H1 (cell line): ENCODE results near the gene REC8. TPM values are rescaled to one million over a fixed set of nuclear protein-coding genes. Genes with fewer than 3 reads are reported as not detected.

ENCODE experiments used
- CTCF ChIA-PET: fragments of 300-600 bp; sonication (Branson Sonifier 250); formaldehyde crosslinking; loops from one replicate; lab custom pipeline; 2021; ENCODE audit not compliant: partially characterized antibody; lab: Charles Lee
- POLR2A ChIA-PET: fragments of 300-600 bp; sonication (Branson Sonifier 250); formaldehyde crosslinking; loops from one replicate; lab custom pipeline; 2021; ENCODE audit warnings: inconsistent platforms; ENCODE audit not compliant: partially characterized antibody; lab: Charles Lee
- DNase-seq, 2 experiments: peaks; one replicate each; pipeline versions ENCODE4 v3.0.0 to v3.0.0-alpha.2; 2010 to 2022; ENCODE audit warnings: low spot score in 2 of 2, low read depth in 1 of 2, mixed read lengths in 1 of 2
- FAIRE-seq: peaks from 2 replicates; lab custom pipeline; 2011; peaks lifted over from hg19 to GRCh38; lab: Jason Lieb, UNC
- H2AFZ ChIP-seq: 2 replicates; pipeline ENCODE4 v1.8.1; 2012; ENCODE audit warnings: low read length, inconsistent platforms
- H2AK5ac ChIP-seq: 2 replicates; pipeline ENCODE4 v1.6.1; 2013; ENCODE audit warnings: low read depth, low read length
- H2BK120ac ChIP-seq: replicated peaks from 2 replicates; pipeline ENCODE3; 2013; ENCODE audit warnings: low read depth, low read length, inconsistent platforms
- H2BK12ac ChIP-seq: 2 replicates; pipeline ENCODE4 v1.6.1; 2013; ENCODE audit warnings: low read depth, low read length
- H2BK15ac ChIP-seq: 2 replicates; pipeline ENCODE4 v1.6.1; 2013; ENCODE audit warnings: low read length
- H2BK20ac ChIP-seq: 2 replicates; pipeline ENCODE4 v1.6.1; 2013; ENCODE audit warnings: low read length
- H2BK5ac ChIP-seq: 2 replicates; pipeline ENCODE4 v1.6.1; 2013; ENCODE audit warnings: low read depth, low read length
- H3K14ac ChIP-seq: 2 replicates; pipeline ENCODE4 v1.6.1; 2013; ENCODE audit warnings: inconsistent platforms; ENCODE audit not compliant: insufficient read length
- H3K18ac ChIP-seq: 2 replicates; pipeline ENCODE4 v1.6.1; 2013; ENCODE audit warnings: low read length; ENCODE audit errors: extremely low read depth
- H3K23ac ChIP-seq: 2 replicates; pipeline ENCODE4 v1.6.1; 2013; ENCODE audit warnings: inconsistent platforms; ENCODE audit not compliant: insufficient read length
- H3K23me2 ChIP-seq: 2 replicates; pipeline ENCODE4 v1.6.1; 2013; ENCODE audit warnings: low read depth, low read length
- H3K27ac ChIP-seq: 2 replicates; pipeline ENCODE4 v1.6.1; 2011; ENCODE audit warnings: low read depth, low read length, inconsistent platforms
- H3K27me3 ChIP-seq, 4 experiments: replicated peaks in 1 of 4; 1 replicate in 1 of 4; 2 replicates in 3 of 4; pipeline versions ENCODE4 v1.6.1 to v1.8.1; 2011 to 2013; ENCODE audit warnings: low read length in 3 of 4, mild to moderate bottlenecking in 3 of 4, inconsistent platforms in 2 of 4, mixed read lengths in 2 of 4, moderate library complexity in 1 of 4; ENCODE audit not compliant: control insufficient read depth in 3 of 4, insufficient read depth in 3 of 4; ENCODE audit errors: extremely low read depth in 1 of 4
- H3K36me3 ChIP-seq, 4 experiments: 2 replicates each; pipeline versions ENCODE4 v1.6.1 to v1.8.1; 2011 to 2013; ENCODE audit warnings: mild to moderate bottlenecking in 4 of 4, low read length in 3 of 4, moderate library complexity in 2 of 4, control low read depth in 1 of 4, inconsistent platforms in 1 of 4; ENCODE audit not compliant: insufficient read depth in 4 of 4, control insufficient read depth in 2 of 4
- H3K4ac ChIP-seq: replicated peaks from 2 replicates; pipeline ENCODE3; 2013; ENCODE audit warnings: low read length, low read depth, mixed read lengths, inconsistent platforms; ENCODE audit not compliant: insufficient read length
- H3K4me1 ChIP-seq, 4 experiments: replicated peaks in 1 of 4; 1 replicate in 1 of 4; 2 replicates in 3 of 4; pipeline versions ENCODE4 v1.6.1 to v1.8.1; 2011 to 2013; ENCODE audit warnings: low read length in 3 of 4, inconsistent platforms in 2 of 4, mixed read lengths in 1 of 4; ENCODE audit not compliant: insufficient read depth in 4 of 4, control insufficient read depth in 3 of 4
- H3K4me2 ChIP-seq, 2 experiments: 2 replicates each; pipeline versions ENCODE4 v1.6.1 to v1.8.1; 2011 to 2013; ENCODE audit warnings: low read depth in 2 of 2, low read length in 2 of 2, control low read depth in 1 of 2, inconsistent platforms in 1 of 2, mild to moderate bottlenecking in 1 of 2; ENCODE audit not compliant: insufficient read depth in 1 of 2
- H3K4me3 ChIP-seq, 4 experiments: fragments of 200-600, 300-600 bp in 1 of 4; sonication (generic), shearing (Covaris generic), sonication (Bioruptor Twin) in 1 of 4; 2 replicates each; pipeline versions ENCODE4 v1.5.1 to v1.8.1; 2011 to 2016; ENCODE audit warnings: low read length in 4 of 4, low read depth in 3 of 4, control low read depth in 2 of 4, inconsistent platforms in 2 of 4, mild to moderate bottlenecking in 2 of 4, mixed read lengths in 1 of 4, moderate library complexity in 1 of 4; ENCODE audit not compliant: insufficient read depth in 2 of 4; ENCODE audit errors: extremely low read depth in 1 of 4
- H3K56ac ChIP-seq: replicated peaks from 2 replicates; pipeline ENCODE3; 2013; ENCODE audit warnings: low read depth, mild to moderate bottlenecking, mixed read lengths, low read length, inconsistent platforms; ENCODE audit not compliant: insufficient read length
- H3K79me1 ChIP-seq: 2 replicates; pipeline ENCODE4 v1.6.1; 2013; ENCODE audit warnings: low read depth, low read length, control low read depth
- H3K79me2 ChIP-seq, 2 experiments: 2 replicates each; pipeline versions ENCODE4 v1.6.1 to v1.8.1; 2012 to 2013; ENCODE audit warnings: low read length in 2 of 2, mild to moderate bottlenecking in 2 of 2, inconsistent platforms in 1 of 2; ENCODE audit not compliant: insufficient read depth in 2 of 2, control insufficient read depth in 1 of 2
- H3K9ac ChIP-seq, 4 experiments: replicated peaks in 1 of 4; 1 replicate in 1 of 4; 2 replicates in 3 of 4; pipeline versions ENCODE4 v1.6.1 to v1.8.1; 2011 to 2013; ENCODE audit warnings: low read depth in 3 of 4, low read length in 3 of 4, control low read depth in 2 of 4, mild to moderate bottlenecking in 2 of 4, moderate library complexity in 2 of 4, inconsistent platforms in 1 of 4; ENCODE audit errors: extremely low read depth in 1 of 4
- H3K9me3 ChIP-seq, 2 experiments: 2 replicates each; pipeline versions ENCODE4 v1.6.1 to v1.8.1; 2012 to 2013; ENCODE audit warnings: mild to moderate bottlenecking in 2 of 2, moderate library complexity in 2 of 2, control low read depth in 1 of 2, inconsistent platforms in 1 of 2, low read depth in 1 of 2, low read length in 1 of 2, mixed read lengths in 1 of 2; ENCODE audit not compliant: insufficient read depth in 2 of 2
- H4K20me1 ChIP-seq, 2 experiments: replicated peaks in 1 of 2; 2 replicates each; pipeline versions ENCODE3 to v1.8.1; 2011 to 2013; ENCODE audit warnings: inconsistent platforms in 2 of 2, low read length in 2 of 2, mild to moderate bottlenecking in 1 of 2; ENCODE audit not compliant: insufficient read depth in 2 of 2, control insufficient read depth in 1 of 2
- H4K5ac ChIP-seq: 2 replicates; pipeline ENCODE4 v1.6.1; 2013; ENCODE audit warnings: low read length, low read depth, mixed read lengths, inconsistent platforms; ENCODE audit not compliant: insufficient read length
- H4K8ac ChIP-seq: 2 replicates; pipeline ENCODE4 v1.8.0; 2013; ENCODE audit warnings: mild to moderate bottlenecking, moderate library complexity, low read length, inconsistent platforms; ENCODE audit not compliant: insufficient read depth; ENCODE audit errors: extremely low read depth
- H4K91ac ChIP-seq: replicated peaks from 2 replicates; pipeline ENCODE3; 2013; ENCODE audit warnings: low read length, mixed read lengths, inconsistent platforms; ENCODE audit not compliant: insufficient read length
- ATF3 ChIP-seq: IDR thresholded peaks from 2 replicates; pipeline ENCODE4 v1.6.1; 2011; ENCODE audit warnings: low read depth, mild to moderate bottlenecking, low read length; ENCODE audit not compliant: insufficient read depth
- CBX8 ChIP-seq: fragments of 300-800, 300-1000 bp; sonication (generic); IDR thresholded peaks from 2 replicates; pipeline ENCODE4 v1.7.1; 2016; ENCODE audit warnings: low read depth, low read length, borderline replicate concordance
- NANOG ChIP-seq: IDR thresholded peaks from 2 replicates; pipeline ENCODE4 v1.6.1; 2011; ENCODE audit warnings: low read length, low read depth, mild to moderate bottlenecking, inconsistent platforms; ENCODE audit not compliant: insufficient read depth, poor library complexity, severe bottlenecking
- POLR2AphosphoS5 ChIP-seq: IDR thresholded peaks from 2 replicates; pipeline ENCODE4 v1.6.1; 2011; ENCODE audit warnings: low read depth, low read length
- WGBS, 2 experiments: shearing (Covaris generic) in 1 of 2; methylation state at CpG; one replicate each; pipeline versions ENCODE4 v1.1.6 to v1.1.7; 2013 to 2015; ENCODE audit warnings: low lambda C conversion rate in 2 of 2, mixed read lengths in 2 of 2, inconsistent platforms in 1 of 2, low coverage in 1 of 2, missing lambda C conversion rate in 1 of 2; ENCODE audit not compliant: insufficient replicate concordance in 2 of 2, insufficient coverage in 1 of 2, insufficient read length in 1 of 2; ENCODE audit errors: extremely low coverage in 1 of 2, missing lambda C conversion rate in 1 of 2; 5-methylcytosine and 5-hydroxymethylcytosine counted together
- polyA plus RNA-seq, 7 experiments: library from polyadenylated mRNA; depleted of rRNA in 3 of 7; stranded (reverse) in 5 of 7; unstranded in 2 of 7; fragments of >200 nt in 5 of 7; fragments of 200-250 nt in 2 of 7; gene quantifications; 1 replicate in 5 of 7; 2 replicates in 1 of 7; 4 replicates in 1 of 7; pipeline versions ENCODE4 v1.2.1 to v1.2.3, GENCODE V29; 2011 to 2013; ENCODE audit warnings: missing spikeins in 2 of 7, mixed read lengths in 2 of 7
- total RNA-seq: library from RNA; stranded (reverse); fragmentation: NEBNext Ultra II Directional; extraction: Animal tissue kit (Norgen Biotek cat#: 25700); gene quantifications from 2 replicates; pipeline ENCODE4 v1.2.1, GENCODE V29; 2021

Gene REC8
- total and polyA plus RNA-seq, 2 of the 8 experiments (the other 6 are each of a cell fraction or from before 2014, with no cell fraction given), result 9.8 to 28.5 TPM

- Histone ChIP-seq H4K91ac (peak within 1 kb of the TSS; percentile 34), H2BK120ac (no peak within 1 kb of the TSS), H3K79me2 (peaks cover 0 to 28% of the 10 kb centered on the region in 2 experiments; a peak in 3 of 4 replicates), H3K56ac (peak within 1 kb of the TSS; percentile 52), H2BK12ac (0 out of 2 replicates have a peak within 1 kb of the TSS, but pooled peaks have one; percentile 46), H4K8ac (no peak within 1 kb of the TSS; the same call in 1 of the 2 replicates), H4K20me1 (peaks cover 0 to 19% of the 10 kb centered on the region in 2 experiments), H3K4me1 (peaks cover 0 to 10% (median 7%) of the 10 kb centered on the region in 4 experiments; a peak in 5 of 7 replicates), H3K9me3 (no peaks in the 10 kb centered on the region), H3K23me2 (peaks cover 10% of the 10 kb centered on the region), H3K18ac (peak within 1 kb of the TSS; percentile 53; the same call in 1 of the 2 replicates), H2BK20ac (no peak within 1 kb of the TSS), H3K4ac (no peak within 1 kb of the TSS), H4K5ac (peak within 1 kb of the TSS; percentile 2), H3K79me1 (peaks cover 11% of the 10 kb centered on the region; the same call in 1 of the 2 replicates), H3K23ac (no peak within 1 kb of the TSS), H3K36me3 (peaks cover 14 to 35% (median 30%) of the 10 kb centered on the region in 4 experiments), H3K27ac (peak within 1 kb of the TSS; percentile 45; the same call in 1 of the 2 replicates), H3K27me3 (no peaks in the 10 kb centered on the region), H3K14ac (no peak within 1 kb of the TSS), H2BK5ac (peak within 1 kb of the TSS; percentile 94), H2AFZ (peak within 1 kb of the TSS; percentile 83; the same call in 1 of the 2 replicates), H3K4me2 (peak within 1 kb of the TSS; percentile 83 to 96), H3K4me3 (peak within 1 kb of the TSS; percentile 92 to 98 (median 96)), H2BK15ac (no peak within 1 kb of the TSS), H2AK5ac (no peak within 1 kb of the TSS), H3K9ac (peak within 1 kb of the TSS; percentile 66 to 73 (median 70))
- CTCF ChIA-PET, result interaction anchor here (0.6 to 3.7 kb wide), 10 partner anchors 10 to 89 kb away, joined by 4 to 24 read pairs (median 6); partner anchors contain the start of genes DCAF11, IRF9, NRL and PSME1
- DNase-seq (peak; percentile 93 to 96), FAIRE-seq (peak; percentile 65)
- 1% methylated on average over 55 of the region's 57 CpGs; no CpG with 5 or more reads in 1 of the 2 experiments for whole genome bisulfite sequencing, 2 experiments
- POLR2A ChIA-PET, result interaction anchor here (0.6 to 9.6 kb wide), 20 partner anchors 9 to 152 kb away, joined by 3 to 86 read pairs (median 5); partner anchors contain the start of genes CHMP4A, DCAF11, DHRS1 and IPO4
- no peak for TF ChIP-seq CBX8
- no peak; the same call in 1 of the 2 replicates for TF ChIP-seq POLR2AphosphoS5
- TF ChIP-seq NANOG, result no peak
- TF ChIP-seq ATF3, result no peak
These were observed 24.7 kb upstream of the REC8 start, which contains the start of gene RNF31 for GRCh38 chr14:24146978-24147760. Gene RNF31, plus strand, starts transcription at chr14:24147498. Its CDS starts 201 bp downstream, at chr14:24147699.
